SK-N-SH (cell line): ENCODE measurements around the gene LGALS9C.
"Not testable (repeated sequence)": the region's sequence is repeated elsewhere in the genome, so short reads cannot be mapped to it uniquely, and the experiment has no call there.

Source experiments
- CTCF ChIP-seq: fragments of 200-600 bp; sonication (generic); IDR thresholded peaks from 2 replicates; pipeline ENCODE4 v1.6.1; 2017; ENCODE audit warnings: antibody characterized with exemption, mild to moderate bottlenecking, moderate library complexity
- EZH2phosphoT487 ChIP-seq: fragments of 200-600 bp; sonication (generic); IDR thresholded peaks from 2 replicates; pipeline ENCODE4 v1.6.1; 2017; ENCODE audit warnings: low read depth, mixed run types, mild to moderate bottlenecking, antibody characterized with exemption, moderate library complexity, borderline replicate concordance
- GABPA ChIP-seq: IDR thresholded peaks from 2 replicates; pipeline ENCODE4 v1.4.0; 2012; ENCODE audit warnings: low read depth, mild to moderate bottlenecking
- JUND ChIP-seq: IDR thresholded peaks from 2 replicates; pipeline ENCODE4 v1.4.0; 2012
- POLR2AphosphoS5 ChIP-seq: IDR thresholded peaks from 2 replicates; pipeline ENCODE4 v1.6.1; 2012; ENCODE audit warnings: low read depth, low read length
- TAF1 ChIP-seq: IDR thresholded peaks from 2 replicates; pipeline ENCODE4 v1.6.1; 2012; ENCODE audit warnings: low read depth, mild to moderate bottlenecking, low read length, moderate library complexity, borderline replicate concordance

DNA sequence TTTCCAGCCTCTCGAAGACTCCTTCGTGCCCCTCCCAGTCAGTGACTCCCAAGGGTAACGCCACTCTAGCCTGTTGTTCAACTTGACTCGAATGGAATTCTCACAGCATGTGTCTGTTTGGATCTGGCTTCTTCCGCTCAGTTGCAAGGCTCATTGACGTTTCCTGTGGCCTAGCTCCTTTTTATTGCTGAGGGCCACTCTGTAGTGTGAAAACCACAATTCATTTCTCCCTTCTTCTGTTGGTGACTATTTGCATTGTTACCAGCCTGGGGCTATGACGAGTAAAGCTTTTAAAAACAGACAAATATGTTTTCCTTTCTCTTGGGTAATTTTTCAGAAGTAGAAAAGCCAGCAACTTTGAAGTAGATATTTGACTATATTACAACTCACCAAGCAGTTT lies 1.8 kb upstream of the LGALS9C start:
- not testable (repeated sequence) for TF ChIP-seq JUND, POLR2AphosphoS5, EZH2phosphoT487, TAF1, CTCF, GABPA
